HEK293 (cell line): ENCODE measurements around the gene CCDC30.
A peak's percentile ranks its signal among the peaks of the same experiment; 100 is the strongest.

Experiments used
- ZBTB11 ChIP-seq: fragments of 450-650 bp; formaldehyde crosslinking; conservative IDR thresholded peaks from 2 replicates; pipeline ENCODE4 v1.5.1; 2016; ENCODE audit warnings: low read depth, missing biosample characterization, missing genetic modification characterization
- ZBTB49 ChIP-seq: fragments of 450-650 bp; formaldehyde crosslinking; IDR thresholded peaks from 2 replicates; pipeline ENCODE4 v1.5.1; 2016; ENCODE audit warnings: missing biosample characterization, missing genetic modification characterization, low read depth
- ZNF112 ChIP-seq: fragments of 450-650 bp; formaldehyde crosslinking; IDR thresholded peaks from 2 replicates; pipeline ENCODE4 v1.5.0; 2017; ENCODE audit warnings: missing biosample characterization, missing genetic modification characterization
- ZNF132 ChIP-seq: fragments of 450-650 bp; formaldehyde crosslinking; IDR thresholded peaks from 2 replicates; pipeline ENCODE4 v1.5.1; 2017; ENCODE audit warnings: missing biosample characterization, missing genetic modification characterization, borderline replicate concordance
- ZNF184 ChIP-seq: fragments of 450-650 bp; IDR thresholded peaks from 2 replicates; pipeline ENCODE4 v1.5.1; 2018; ENCODE audit warnings: missing biosample characterization, mild to moderate bottlenecking, missing genetic modification characterization
- ZNF37A ChIP-seq: fragments of 450-650 bp; IDR thresholded peaks from 2 replicates; pipeline ENCODE4 v1.5.1; 2018; ENCODE audit warnings: missing biosample characterization, missing genetic modification characterization
- ZNF510 ChIP-seq: fragments of 450-650 bp; formaldehyde crosslinking; IDR thresholded peaks from 2 replicates; pipeline ENCODE4 v1.5.1; 2018; ENCODE audit warnings: mild to moderate bottlenecking, missing genetic modification characterization, missing biosample characterization; ENCODE audit not compliant: insufficient replicate concordance
- ZNF518A ChIP-seq: fragments of 450-650 bp; formaldehyde crosslinking; conservative IDR thresholded peaks from 2 replicates; pipeline ENCODE4 v1.5.1; 2016; ENCODE audit warnings: low read depth, missing biosample characterization, missing genetic modification characterization
- ZNF561 ChIP-seq: fragments of 450-650 bp; IDR thresholded peaks from 2 replicates; pipeline ENCODE4 v1.5.1; 2018; ENCODE audit warnings: missing biosample characterization, missing genetic modification characterization, borderline replicate concordance
- ZNF629 ChIP-seq: fragments of 450-650 bp; formaldehyde crosslinking; IDR thresholded peaks from 2 replicates; pipeline ENCODE4 v1.5.1; 2017; ENCODE audit warnings: missing biosample characterization, missing genetic modification characterization
- ZNF660 ChIP-seq: fragments of 450-650 bp; IDR thresholded peaks from 2 replicates; pipeline ENCODE4 v1.5.1; 2018; ENCODE audit warnings: missing biosample characterization, mild to moderate bottlenecking, missing genetic modification characterization
- ZNF707 ChIP-seq: fragments of 450-650 bp; formaldehyde crosslinking; IDR thresholded peaks from 2 replicates; pipeline ENCODE4 v1.5.1; 2016; ENCODE audit warnings: missing biosample characterization, missing genetic modification characterization
- ZNF785 ChIP-seq: fragments of 450-650 bp; formaldehyde crosslinking; IDR thresholded peaks from 2 replicates; pipeline ENCODE4 v1.5.1; 2016; ENCODE audit warnings: missing biosample characterization, missing genetic modification characterization
- TF ChIP-seq, protein P1 (sequence below): fragments of 450-650 bp; formaldehyde crosslinking; IDR thresholded peaks from 2 replicates; pipeline ENCODE4 v1.5.1; 2017; ENCODE audit warnings: missing biosample characterization, missing genetic modification characterization
- TF ChIP-seq, protein P2 (sequence below): fragments of 450-650 bp; formaldehyde crosslinking; IDR thresholded peaks from 2 replicates; pipeline ENCODE4 v1.5.0; 2017; ENCODE audit warnings: missing biosample characterization, missing genetic modification characterization, borderline replicate concordance
- TF ChIP-seq, protein P3 (sequence below): fragments of 450-650 bp; formaldehyde crosslinking; IDR thresholded peaks from 2 replicates; pipeline ENCODE4 v1.5.1; 2016; ENCODE audit warnings: missing biosample characterization, missing genetic modification characterization, borderline replicate concordance
- TF ChIP-seq, protein P4 (sequence below): fragments of 450-650 bp; formaldehyde crosslinking; IDR thresholded peaks from 2 replicates; pipeline ENCODE4 v1.5.1; 2016; ENCODE audit warnings: missing biosample characterization, missing genetic modification characterization

The CCDC30 gene

GRCh38 chr1:42657981-42658876 lies 195.1 kb downstream of the CCDC30 start, which contains the start of gene PPIH (continued):
- TF ChIP-seq, protein P1, sequence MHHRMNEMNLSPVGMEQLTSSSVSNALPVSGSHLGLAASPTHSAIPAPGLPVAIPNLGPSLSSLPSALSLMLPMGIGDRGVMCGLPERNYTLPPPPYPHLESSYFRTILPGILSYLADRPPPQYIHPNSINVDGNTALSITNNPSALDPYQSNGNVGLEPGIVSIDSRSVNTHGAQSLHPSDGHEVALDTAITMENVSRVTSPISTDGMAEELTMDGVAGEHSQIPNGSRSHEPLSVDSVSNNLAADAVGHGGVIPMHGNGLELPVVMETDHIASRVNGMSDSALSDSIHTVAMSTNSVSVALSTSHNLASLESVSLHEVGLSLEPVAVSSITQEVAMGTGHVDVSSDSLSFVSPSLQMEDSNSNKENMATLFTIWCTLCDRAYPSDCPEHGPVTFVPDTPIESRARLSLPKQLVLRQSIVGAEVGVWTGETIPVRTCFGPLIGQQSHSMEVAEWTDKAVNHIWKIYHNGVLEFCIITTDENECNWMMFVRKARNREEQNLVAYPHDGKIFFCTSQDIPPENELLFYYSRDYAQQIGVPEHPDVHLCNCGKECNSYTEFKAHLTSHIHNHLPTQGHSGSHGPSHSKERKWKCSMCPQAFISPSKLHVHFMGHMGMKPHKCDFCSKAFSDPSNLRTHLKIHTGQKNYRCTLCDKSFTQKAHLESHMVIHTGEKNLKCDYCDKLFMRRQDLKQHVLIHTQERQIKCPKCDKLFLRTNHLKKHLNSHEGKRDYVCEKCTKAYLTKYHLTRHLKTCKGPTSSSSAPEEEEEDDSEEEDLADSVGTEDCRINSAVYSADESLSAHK (tag by site-specific recombination) = no peak; the same call in 1 of the 2 replicates
- TF ChIP-seq, protein P2, sequence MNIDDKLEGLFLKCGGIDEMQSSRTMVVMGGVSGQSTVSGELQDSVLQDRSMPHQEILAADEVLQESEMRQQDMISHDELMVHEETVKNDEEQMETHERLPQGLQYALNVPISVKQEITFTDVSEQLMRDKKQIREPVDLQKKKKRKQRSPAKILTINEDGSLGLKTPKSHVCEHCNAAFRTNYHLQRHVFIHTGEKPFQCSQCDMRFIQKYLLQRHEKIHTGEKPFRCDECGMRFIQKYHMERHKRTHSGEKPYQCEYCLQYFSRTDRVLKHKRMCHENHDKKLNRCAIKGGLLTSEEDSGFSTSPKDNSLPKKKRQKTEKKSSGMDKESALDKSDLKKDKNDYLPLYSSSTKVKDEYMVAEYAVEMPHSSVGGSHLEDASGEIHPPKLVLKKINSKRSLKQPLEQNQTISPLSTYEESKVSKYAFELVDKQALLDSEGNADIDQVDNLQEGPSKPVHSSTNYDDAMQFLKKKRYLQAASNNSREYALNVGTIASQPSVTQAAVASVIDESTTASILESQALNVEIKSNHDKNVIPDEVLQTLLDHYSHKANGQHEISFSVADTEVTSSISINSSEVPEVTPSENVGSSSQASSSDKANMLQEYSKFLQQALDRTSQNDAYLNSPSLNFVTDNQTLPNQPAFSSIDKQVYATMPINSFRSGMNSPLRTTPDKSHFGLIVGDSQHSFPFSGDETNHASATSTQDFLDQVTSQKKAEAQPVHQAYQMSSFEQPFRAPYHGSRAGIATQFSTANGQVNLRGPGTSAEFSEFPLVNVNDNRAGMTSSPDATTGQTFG = no peak
- TF ChIP-seq ZNF518A (tag by site-specific recombination) (peak; percentile 98), ZNF785 (no peak; the same call in 1 of the 2 replicates), ZBTB49 (tag by site-specific recombination) (no peak), ZNF660 (tag by site-specific recombination) (peak; percentile 87), ZNF112 (tag by site-specific recombination) (no peak), ZNF561 (tag by site-specific recombination) (peak; percentile 76), ZBTB11 (tag by site-specific recombination) (peak; percentile 97), ZNF510 (tag by site-specific recombination) (no peak), ZNF629 (tag by site-specific recombination) (peak; percentile 79), ZNF184 (tag by site-specific recombination) (no peak), ZNF707 (tag by site-specific recombination) (no peak), ZNF37A (tag by site-specific recombination) (no peak), ZNF132 (tag by site-specific recombination) (no peak)
- TF ChIP-seq, protein P3, sequence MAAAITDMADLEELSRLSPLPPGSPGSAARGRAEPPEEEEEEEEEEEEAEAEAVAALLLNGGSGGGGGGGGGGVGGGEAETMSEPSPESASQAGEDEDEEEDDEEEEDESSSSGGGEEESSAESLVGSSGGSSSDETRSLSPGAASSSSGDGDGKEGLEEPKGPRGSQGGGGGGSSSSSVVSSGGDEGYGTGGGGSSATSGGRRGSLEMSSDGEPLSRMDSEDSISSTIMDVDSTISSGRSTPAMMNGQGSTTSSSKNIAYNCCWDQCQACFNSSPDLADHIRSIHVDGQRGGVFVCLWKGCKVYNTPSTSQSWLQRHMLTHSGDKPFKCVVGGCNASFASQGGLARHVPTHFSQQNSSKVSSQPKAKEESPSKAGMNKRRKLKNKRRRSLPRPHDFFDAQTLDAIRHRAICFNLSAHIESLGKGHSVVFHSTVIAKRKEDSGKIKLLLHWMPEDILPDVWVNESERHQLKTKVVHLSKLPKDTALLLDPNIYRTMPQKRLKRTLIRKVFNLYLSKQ (tag by site-specific recombination) = no peak
- TF ChIP-seq, protein P4, sequence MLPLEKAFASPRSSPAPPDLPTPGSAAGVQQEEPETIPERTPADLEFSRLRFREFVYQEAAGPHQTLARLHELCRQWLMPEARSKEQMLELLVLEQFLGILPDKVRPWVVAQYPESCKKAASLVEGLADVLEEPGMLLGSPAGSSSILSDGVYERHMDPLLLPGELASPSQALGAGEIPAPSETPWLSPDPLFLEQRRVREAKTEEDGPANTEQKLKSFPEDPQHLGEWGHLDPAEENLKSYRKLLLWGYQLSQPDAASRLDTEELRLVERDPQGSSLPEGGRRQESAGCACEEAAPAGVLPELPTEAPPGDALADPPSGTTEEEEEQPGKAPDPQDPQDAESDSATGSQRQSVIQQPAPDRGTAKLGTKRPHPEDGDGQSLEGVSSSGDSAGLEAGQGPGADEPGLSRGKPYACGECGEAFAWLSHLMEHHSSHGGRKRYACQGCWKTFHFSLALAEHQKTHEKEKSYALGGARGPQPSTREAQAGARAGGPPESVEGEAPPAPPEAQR (tag by site-specific recombination) = no peak
